IPS DF 4.7 (cell line): Measurements from ENCODE around the gene ASGR1.

Experiments
- DNase-seq: peaks from one replicate; pipeline ENCODE4 v3.0.0-alpha.2; 2013; ENCODE audit warnings: low spot score; ENCODE audit errors: extremely low read depth

ASGR1 gene

GRCh38 chr17:7124923-7125322 is 54.2 kb downstream of the ASGR1 start:
- DNase-seq = no peak

GRCh38 chr17:7123844-7124243 is 55.3 kb downstream of the ASGR1 start:
- no peak for DNase-seq
